Astrocyte (in vitro differentiated cells and primary cell): ENCODE results near the gene UQCC5. TPM values are rescaled to one million over a fixed set of nuclear protein-coding genes. Genes with fewer than 3 reads are reported as not detected.
A peak's percentile ranks its signal among the peaks of the same experiment; 100 is the strongest.

Experiments used
- DNase-seq: peaks from one replicate; pipeline ENCODE4 v3.0.0-alpha.2; 2010; ENCODE audit warnings: low read depth
- FAIRE-seq: peaks from 2 replicates; lab custom pipeline; 2011; peaks lifted over from hg19 to GRCh38; lab: Jason Lieb, UNC
- H2AFZ ChIP-seq: 2 replicates; pipeline ENCODE4 v1.6.0; 2012; ENCODE audit warnings: low read depth, low read length, inconsistent platforms
- H3K27ac ChIP-seq: 2 replicates; pipeline ENCODE4 v1.5.1; 2011; ENCODE audit warnings: low read depth, low read length, inconsistent platforms
- H3K27me3 ChIP-seq: 2 replicates; pipeline ENCODE4 v1.6.0; 2011; ENCODE audit warnings: low read length, inconsistent platforms; ENCODE audit not compliant: insufficient read depth
- H3K36me3 ChIP-seq: 2 replicates; pipeline ENCODE4 v1.5.1; 2011; ENCODE audit warnings: low read length, inconsistent platforms; ENCODE audit not compliant: insufficient read depth
- H3K4me1 ChIP-seq: 2 replicates; pipeline ENCODE4 v1.5.1; 2011; ENCODE audit warnings: low read length, inconsistent platforms; ENCODE audit not compliant: insufficient read depth
- H3K4me2 ChIP-seq: 2 replicates; pipeline ENCODE4 v1.6.0; 2012; ENCODE audit warnings: low read length, inconsistent platforms
- H3K4me3 ChIP-seq: 2 replicates; pipeline ENCODE4 v1.5.1; 2011; ENCODE audit warnings: low read depth, mild to moderate bottlenecking, low read length, inconsistent platforms; ENCODE audit not compliant: insufficient read depth
- H3K79me2 ChIP-seq: 2 replicates; pipeline ENCODE4 v1.6.0; 2012; ENCODE audit warnings: mild to moderate bottlenecking, low read length, inconsistent platforms; ENCODE audit not compliant: insufficient read depth
- H3K9ac ChIP-seq: 2 replicates; pipeline ENCODE4 v1.6.0; 2012; ENCODE audit warnings: mild to moderate bottlenecking, low read length, inconsistent platforms
- H3K9me3 ChIP-seq: 2 replicates; pipeline ENCODE4 v1.5.1; 2012; ENCODE audit warnings: low read depth, mild to moderate bottlenecking, low read length, inconsistent platforms; ENCODE audit not compliant: insufficient read depth
- H4K20me1 ChIP-seq: 2 replicates; pipeline ENCODE4 v1.6.0; 2012; ENCODE audit warnings: low read length, inconsistent platforms; ENCODE audit not compliant: insufficient read depth
- H3K27ac Mint-ChIP-seq: one replicate; pipeline ENCODE4 v1.8.0; 2021; ENCODE audit warnings: mild to moderate bottlenecking, mixed read lengths; ENCODE audit not compliant: unreplicated experiment
- H3K27me3 Mint-ChIP-seq: one replicate; pipeline ENCODE4 v1.8.0; 2021; ENCODE audit warnings: low read depth, mixed read lengths; ENCODE audit not compliant: unreplicated experiment
- H3K36me3 Mint-ChIP-seq: one replicate; pipeline ENCODE4 v1.8.0; 2021; ENCODE audit warnings: low read depth, mixed read lengths; ENCODE audit not compliant: unreplicated experiment
- H3K4me1 Mint-ChIP-seq: one replicate; pipeline ENCODE4 v1.8.0; 2021; ENCODE audit warnings: low read depth, mixed read lengths; ENCODE audit not compliant: unreplicated experiment
- H3K4me3 Mint-ChIP-seq: one replicate; pipeline ENCODE4 v1.8.0; 2021; ENCODE audit warnings: mild to moderate bottlenecking, moderate library complexity, mixed read lengths; ENCODE audit not compliant: unreplicated experiment
- H3K9me3 Mint-ChIP-seq: one replicate; pipeline ENCODE4 v1.8.0; 2021; ENCODE audit warnings: mild to moderate bottlenecking, mixed read lengths; ENCODE audit not compliant: unreplicated experiment
- CTCF ChIP-seq: IDR thresholded peaks from 2 replicates; pipeline ENCODE4 v1.5.1; 2011; ENCODE audit warnings: low read depth, mild to moderate bottlenecking, inconsistent platforms, low read length, moderate library complexity; ENCODE audit not compliant: insufficient read depth
- EZH2 ChIP-seq: IDR thresholded peaks from 2 replicates; pipeline ENCODE4 v1.6.1; 2012; ENCODE audit warnings: mild to moderate bottlenecking, low read length, inconsistent platforms; ENCODE audit not compliant: insufficient read depth
- total RNA-seq: library from RNA; stranded (reverse); gene quantifications from 2 replicates; pipeline ENCODE4 v1.2.1, GENCODE V29; 2021

The UQCC5 gene
- total RNA-seq, 1 donor from 2014 or later: 22.9 TPM

- Histone ChIP-seq H3K4me1 (peaks cover 36% of the 10 kb centered on the region), H3K79me2 (no peaks in the 10 kb centered on the region), H3K4me3 (no peak within 1 kb of the TSS), H3K36me3 (no peaks in the 10 kb centered on the region), H2AFZ (no peak within 1 kb of the TSS), H3K27me3 (no peaks in the 10 kb centered on the region), H4K20me1 (peaks cover 24% of the 10 kb centered on the region), H3K4me2 (no peak within 1 kb of the TSS), H3K9me3 (no peaks in the 10 kb centered on the region), H3K27ac (no peak within 1 kb of the TSS), H3K9ac (no peak within 1 kb of the TSS)
- Mint-ChIP-seq H3K9me3 (no peaks in the 10 kb centered on the region), H3K4me3 (no peak within 1 kb of the TSS), H3K4me1 (peaks cover 20% of the 10 kb centered on the region), H3K27ac (peak within 1 kb of the TSS; percentile 83), H3K27me3 (peaks cover 4% of the 10 kb centered on the region), H3K36me3 (peaks cover 8% of the 10 kb centered on the region)
- TF ChIP-seq CTCF (no peak), EZH2 (no peak)
- DNase-seq: no peak
- no peak for FAIRE-seq
Observed at GRCh38 chr3:52494886-52495495, 41.4 kb upstream of the UQCC5 start, which contains the start of gene STAB1. STAB1 (plus strand) TSS chr3:52495338; CDS start chr3:52495414, 76 bp downstream.

- no peak overlapping the region for H2AFZ ChIP-seq
- H3K4me3 ChIP-seq: no peak overlapping the region
- peaks cover 28% of the 10 kb centered on the region for H3K4me1 ChIP-seq
- H3K27me3 ChIP-seq: no peaks in the 10 kb centered on the region
- no peak for FAIRE-seq
- peaks cover 15% of the 10 kb centered on the region for H3K4me1 Mint-ChIP-seq
- no peak for TF ChIP-seq CTCF
- no peak overlapping the region for H3K27ac ChIP-seq
- H3K4me2 ChIP-seq: no peak overlapping the region
- peaks cover 8% of the 10 kb centered on the region for H3K36me3 Mint-ChIP-seq
- no peak overlapping the region for H3K4me3 Mint-ChIP-seq
- peak; percentile 42 for DNase-seq
- H3K9ac ChIP-seq: no peak overlapping the region
- peaks cover 14% of the 10 kb centered on the region for H4K20me1 ChIP-seq
- H3K36me3 ChIP-seq: no peaks in the 10 kb centered on the region
- no peak overlapping the region for H3K27ac Mint-ChIP-seq
- no peaks in the 10 kb centered on the region for H3K9me3 Mint-ChIP-seq
- no peaks in the 10 kb centered on the region for H3K9me3 ChIP-seq
- H3K27me3 Mint-ChIP-seq: peaks cover 11% of the 10 kb centered on the region
- H3K79me2 ChIP-seq: no peaks in the 10 kb centered on the region
Observed at GRCh38 chr3:52495777-52496602, 40.4 kb upstream of the UQCC5 start.
